Hepatocyte (in vitro differentiated cells): Measurements from ENCODE around the gene FMNL2.

Experiments used
- CTCF ChIP-seq: fragments of 200-600 bp; sonication (generic); IDR thresholded peaks from 2 replicates; pipeline ENCODE4 v1.5.1; 2016; ENCODE audit warnings: antibody characterized with exemption, mild to moderate bottlenecking; ENCODE audit not compliant: poor library complexity
- EZH2 ChIP-seq: fragments of 200-600 bp; sonication (generic); IDR thresholded peaks from 2 replicates; pipeline ENCODE4 v1.6.1; 2016; ENCODE audit warnings: antibody characterized with exemption, mild to moderate bottlenecking, borderline replicate concordance
- EZH2phosphoT487 ChIP-seq: fragments of 200-600 bp; sonication (generic); IDR thresholded peaks from one replicate; pipeline ENCODE4 v1.6.1; 2018; ENCODE audit warnings: antibody characterized with exemption, mild to moderate bottlenecking, low read depth, moderate library complexity; ENCODE audit not compliant: unreplicated experiment, severe bottlenecking

- no peak for TF ChIP-seq CTCF
- TF ChIP-seq EZH2phosphoT487: no peak
- TF ChIP-seq EZH2: no peak
These were observed 15.2 kb downstream of the FMNL2 start for GRCh38 chr2:152350155-152350679.
